HepG2 (cell line): ENCODE data around the gene TAPBP. TPM values are rescaled to one million over a fixed set of nuclear protein-coding genes. Genes with fewer than 3 reads are reported as not detected.

Experiments
- ATAD3A ChIP-seq: sonication (generic); formaldehyde crosslinking; IDR thresholded peaks from 2 replicates; pipeline ENCODE4 v1.4.0; 2020; ENCODE audit warnings: missing genetic modification reagents
- DMAP1 ChIP-seq: IDR thresholded peaks from 2 replicates; pipeline ENCODE4 v1.6.1; 2016
- ELF3 ChIP-seq: IDR thresholded peaks from 2 replicates; pipeline ENCODE4 v1.6.1; 2016; ENCODE audit warnings: missing genetic modification reagents, missing compliant biosample characterization
- FOXJ3 ChIP-seq: sonication (generic); formaldehyde crosslinking; IDR thresholded peaks from 2 replicates; pipeline ENCODE4 v1.4.0; 2020; ENCODE audit warnings: missing genetic modification reagents, mild to moderate bottlenecking, borderline replicate concordance
- GTF2F1 ChIP-seq: fragments of 150-350 bp; IDR thresholded peaks from 2 replicates; pipeline ENCODE4 v1.6.1; 2014; ENCODE audit warnings: low read length
- HMG20B ChIP-seq: conservative IDR thresholded peaks from 2 replicates; pipeline ENCODE4 v1.6.1; 2016; ENCODE audit warnings: missing genetic modification reagents, missing compliant biosample characterization
- KLF13 ChIP-seq: sonication (generic); formaldehyde crosslinking; IDR thresholded peaks from 2 replicates; pipeline ENCODE4 v1.4.0; 2020; ENCODE audit warnings: mild to moderate bottlenecking, missing genetic modification reagents
- NFYC ChIP-seq: IDR thresholded peaks from 2 replicates; pipeline ENCODE4 v1.6.1; 2016; ENCODE audit warnings: missing genetic modification reagents, missing compliant biosample characterization
- SRSF1 ChIP-seq: fragments of 200-400 bp; formaldehyde crosslinking; optimal IDR thresholded peaks from 2 replicates; pipeline ENCODE3; 2017; ENCODE audit warnings: mild to moderate bottlenecking, low read depth, low read length, moderate library complexity
- TMF1 ChIP-seq: sonication (generic); formaldehyde crosslinking; IDR thresholded peaks from 2 replicates; pipeline ENCODE4 v1.8.1; 2022; ENCODE audit warnings: low read depth, missing genetic modification reagents
- ZFP41 ChIP-seq: sonication (generic); formaldehyde crosslinking; IDR thresholded peaks from 2 replicates; pipeline ENCODE4 v1.4.0; 2020; ENCODE audit warnings: mild to moderate bottlenecking, missing genetic modification reagents, borderline replicate concordance
- ZMYM2 ChIP-seq: sonication (generic); formaldehyde crosslinking; IDR thresholded peaks from 2 replicates; pipeline ENCODE4 v1.8.0; 2022; ENCODE audit warnings: mild to moderate bottlenecking, missing genetic modification reagents
- ZNF101 ChIP-seq: sonication (generic); formaldehyde crosslinking; IDR thresholded peaks from 2 replicates; pipeline ENCODE4 v1.4.0; 2020; ENCODE audit warnings: mild to moderate bottlenecking, low read depth, missing genetic modification reagents, borderline replicate concordance
- ZNF235 ChIP-seq: sonication (generic); formaldehyde crosslinking; IDR thresholded peaks from 2 replicates; pipeline ENCODE4 v1.8.1; 2023; ENCODE audit warnings: mild to moderate bottlenecking, missing genetic modification reagents, borderline replicate concordance
- ZNF274 ChIP-seq: sonication (generic); formaldehyde crosslinking; IDR thresholded peaks from 2 replicates; pipeline ENCODE4 v1.5.1; 2020; ENCODE audit warnings: mild to moderate bottlenecking, missing genetic modification reagents
- ZNF326 ChIP-seq: sonication (generic); formaldehyde crosslinking; IDR thresholded peaks from 2 replicates; pipeline ENCODE4 v1.4.0; 2020; ENCODE audit warnings: missing genetic modification reagents, borderline replicate concordance
- ZNF331 ChIP-seq: sonication (generic); formaldehyde crosslinking; IDR thresholded peaks from 2 replicates; pipeline ENCODE4 v1.4.0; 2020; ENCODE audit warnings: missing genetic modification reagents
- ZSCAN30 ChIP-seq: sonication (generic); formaldehyde crosslinking; IDR thresholded peaks from 2 replicates; pipeline ENCODE4 v1.5.0; 2020; ENCODE audit warnings: mild to moderate bottlenecking, missing genetic modification reagents
- polyA plus RNA-seq, 8 experiments: library from polyadenylated mRNA; depleted of rRNA in 3 of 8; stranded (reverse) in 7 of 8; unstranded in 1 of 8; fragments of >200 nt; fragmentation: Illumina TruSeq in 4 of 8; extraction: Trizol in 4 of 8; gene quantifications; 2 replicates each; pipeline versions ENCODE4 v1.2.1 to v1.2.3, GENCODE V29; 2011 to 2016; ENCODE audit warnings: low read depth in 4 of 8, missing spikeins in 1 of 8, mixed read lengths in 1 of 8; ENCODE audit not compliant: insufficient read depth in 1 of 8
- total RNA-seq, 5 experiments: library from RNA; depleted of rRNA; stranded (reverse); fragments of >200 nt; fragmentation: Illumina TruSeq; extraction: Trizol; gene quantifications; 2 replicates each; pipeline ENCODE4 v1.2.3, GENCODE V29; 2016; ENCODE audit warnings: low read depth in 1 of 5
- TF ChIP-seq, protein P1 (sequence below): conservative IDR thresholded peaks from 2 replicates; pipeline ENCODE4 v1.6.1; 2018; ENCODE audit warnings: missing genetic modification reagents
- TF ChIP-seq, protein P2 (sequence below): sonication (generic); formaldehyde crosslinking; IDR thresholded peaks from 2 replicates; pipeline ENCODE4 v1.9.0; 2021; ENCODE audit warnings: missing genetic modification reagents, mild to moderate bottlenecking, borderline replicate concordance
- TF ChIP-seq, protein P3 (sequence below): sonication (generic); formaldehyde crosslinking; IDR thresholded peaks from 2 replicates; pipeline ENCODE4 v1.4.0; 2020; ENCODE audit warnings: low read depth, mild to moderate bottlenecking, missing genetic modification reagents
- TF ChIP-seq, protein P4 (sequence below): sonication (generic); formaldehyde crosslinking; IDR thresholded peaks from 2 replicates; pipeline ENCODE4 v1.8.1; 2022; ENCODE audit warnings: mild to moderate bottlenecking, missing genetic modification reagents
- TF ChIP-seq, protein P5 (sequence below): fragments of 450-650 bp; IDR thresholded peaks from 2 replicates; pipeline ENCODE4 v1.6.1; 2017

The TAPBP gene
- total and polyA plus RNA-seq, 2 of the 13 experiments (the other 11 are each of a cell fraction or from before 2014, with no cell fraction given): 27.4 to 32.3 TPM

DNA sequence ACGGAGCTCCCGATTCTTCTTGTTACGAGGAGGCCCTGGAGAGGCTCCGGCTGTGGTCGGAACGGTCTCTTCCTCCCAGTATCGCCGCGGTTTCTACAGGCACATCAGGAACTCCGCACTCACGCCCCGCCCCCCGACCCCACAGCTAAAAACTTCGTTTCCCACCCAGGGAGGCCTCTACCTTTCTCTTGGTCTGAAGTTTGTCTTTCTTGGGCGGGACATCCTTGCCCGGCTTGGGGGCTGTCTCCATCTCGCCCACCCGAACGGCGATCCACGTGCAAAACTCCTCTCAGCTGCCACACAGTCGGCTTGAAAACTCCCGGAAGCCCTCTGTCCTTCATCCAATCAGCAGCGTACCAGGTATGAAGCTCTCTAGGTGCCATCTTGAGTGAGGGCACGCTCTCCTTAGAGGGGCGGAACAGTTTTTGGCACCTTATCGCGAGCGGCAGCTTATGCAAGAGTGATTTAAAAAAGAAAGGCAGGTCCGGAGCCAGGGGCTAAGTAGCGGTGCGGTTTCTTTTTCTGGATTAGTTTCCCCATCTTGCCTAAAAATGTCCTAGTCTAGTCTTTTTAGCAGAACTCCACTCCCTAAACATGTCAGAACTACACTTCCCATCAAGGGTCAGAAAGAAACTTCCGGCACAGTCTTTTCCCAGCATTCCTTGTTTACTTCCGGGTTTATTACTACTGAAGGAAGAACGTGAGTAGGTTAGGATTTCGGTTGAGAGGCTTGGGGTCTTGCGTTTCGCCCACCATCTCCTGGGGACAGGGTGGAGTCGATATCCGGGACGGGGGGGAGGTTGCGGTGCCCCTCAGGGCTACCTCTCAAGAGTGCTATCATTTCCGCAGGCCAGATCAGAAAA, 24.7 kb downstream of the TAPBP start, which contains the start of the genes PFDN6 and WDR46 (continued):
- TF ChIP-seq KLF13 (CRISPR knock-in tag) (no peak), GTF2F1 (no peak), ZNF326 (no peak), DMAP1 (CRISPR knock-in tag) (peak; percentile 75), ZSCAN30 (CRISPR knock-in tag) (no peak), ATAD3A (no peak), ZNF331 (0 out of 2 replicates have a peak, but pooled peaks have one; percentile 0), ZFP41 (no peak), TMF1 (CRISPR knock-in tag) (no peak), NFYC (CRISPR knock-in tag) (peak; percentile 90), FOXJ3 (peak; percentile 61), ZNF235 (no peak), ZMYM2 (CRISPR knock-in tag) (no peak), HMG20B (CRISPR knock-in tag) (no peak), ZNF101 (CRISPR knock-in tag) (no peak), ZNF274 (CRISPR knock-in tag) (peak; percentile 27; the same call in 1 of the 2 replicates), ELF3 (peak; percentile 80), SRSF1 (no peak)
- TF ChIP-seq, protein P1, sequence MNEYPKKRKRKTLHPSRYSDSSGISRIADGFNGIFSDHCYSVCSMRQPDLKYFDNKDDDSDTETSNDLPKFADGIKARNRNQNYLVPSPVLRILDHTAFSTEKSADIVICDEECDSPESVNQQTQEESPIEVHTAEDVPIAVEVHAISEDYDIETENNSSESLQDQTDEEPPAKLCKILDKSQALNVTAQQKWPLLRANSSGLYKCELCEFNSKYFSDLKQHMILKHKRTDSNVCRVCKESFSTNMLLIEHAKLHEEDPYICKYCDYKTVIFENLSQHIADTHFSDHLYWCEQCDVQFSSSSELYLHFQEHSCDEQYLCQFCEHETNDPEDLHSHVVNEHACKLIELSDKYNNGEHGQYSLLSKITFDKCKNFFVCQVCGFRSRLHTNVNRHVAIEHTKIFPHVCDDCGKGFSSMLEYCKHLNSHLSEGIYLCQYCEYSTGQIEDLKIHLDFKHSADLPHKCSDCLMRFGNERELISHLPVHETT (CRISPR knock-in tag): no peak
- TF ChIP-seq, protein P2, sequence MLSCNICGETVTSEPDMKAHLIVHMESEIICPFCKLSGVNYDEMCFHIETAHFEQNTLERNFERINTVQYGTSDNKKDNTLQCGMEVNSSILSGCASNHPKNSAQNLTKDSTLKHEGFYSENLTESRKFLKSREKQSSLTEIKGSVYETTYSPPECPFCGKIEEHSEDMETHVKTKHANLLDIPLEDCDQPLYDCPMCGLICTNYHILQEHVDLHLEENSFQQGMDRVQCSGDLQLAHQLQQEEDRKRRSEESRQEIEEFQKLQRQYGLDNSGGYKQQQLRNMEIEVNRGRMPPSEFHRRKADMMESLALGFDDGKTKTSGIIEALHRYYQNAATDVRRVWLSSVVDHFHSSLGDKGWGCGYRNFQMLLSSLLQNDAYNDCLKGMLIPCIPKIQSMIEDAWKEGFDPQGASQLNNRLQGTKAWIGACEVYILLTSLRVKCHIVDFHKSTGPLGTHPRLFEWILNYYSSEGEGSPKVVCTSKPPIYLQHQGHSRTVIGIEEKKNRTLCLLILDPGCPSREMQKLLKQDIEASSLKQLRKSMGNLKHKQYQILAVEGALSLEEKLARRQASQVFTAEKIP (CRISPR knock-in tag): no peak
- TF ChIP-seq, protein P3, sequence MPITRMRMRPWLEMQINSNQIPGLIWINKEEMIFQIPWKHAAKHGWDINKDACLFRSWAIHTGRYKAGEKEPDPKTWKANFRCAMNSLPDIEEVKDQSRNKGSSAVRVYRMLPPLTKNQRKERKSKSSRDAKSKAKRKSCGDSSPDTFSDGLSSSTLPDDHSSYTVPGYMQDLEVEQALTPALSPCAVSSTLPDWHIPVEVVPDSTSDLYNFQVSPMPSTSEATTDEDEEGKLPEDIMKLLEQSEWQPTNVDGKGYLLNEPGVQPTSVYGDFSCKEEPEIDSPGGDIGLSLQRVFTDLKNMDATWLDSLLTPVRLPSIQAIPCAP (CRISPR knock-in tag): no peak
- TF ChIP-seq, protein P4, sequence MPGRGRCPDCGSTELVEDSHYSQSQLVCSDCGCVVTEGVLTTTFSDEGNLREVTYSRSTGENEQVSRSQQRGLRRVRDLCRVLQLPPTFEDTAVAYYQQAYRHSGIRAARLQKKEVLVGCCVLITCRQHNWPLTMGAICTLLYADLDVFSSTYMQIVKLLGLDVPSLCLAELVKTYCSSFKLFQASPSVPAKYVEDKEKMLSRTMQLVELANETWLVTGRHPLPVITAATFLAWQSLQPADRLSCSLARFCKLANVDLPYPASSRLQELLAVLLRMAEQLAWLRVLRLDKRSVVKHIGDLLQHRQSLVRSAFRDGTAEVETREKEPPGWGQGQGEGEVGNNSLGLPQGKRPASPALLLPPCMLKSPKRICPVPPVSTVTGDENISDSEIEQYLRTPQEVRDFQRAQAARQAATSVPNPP (CRISPR knock-in tag): no peak
- TF ChIP-seq, protein P5, sequence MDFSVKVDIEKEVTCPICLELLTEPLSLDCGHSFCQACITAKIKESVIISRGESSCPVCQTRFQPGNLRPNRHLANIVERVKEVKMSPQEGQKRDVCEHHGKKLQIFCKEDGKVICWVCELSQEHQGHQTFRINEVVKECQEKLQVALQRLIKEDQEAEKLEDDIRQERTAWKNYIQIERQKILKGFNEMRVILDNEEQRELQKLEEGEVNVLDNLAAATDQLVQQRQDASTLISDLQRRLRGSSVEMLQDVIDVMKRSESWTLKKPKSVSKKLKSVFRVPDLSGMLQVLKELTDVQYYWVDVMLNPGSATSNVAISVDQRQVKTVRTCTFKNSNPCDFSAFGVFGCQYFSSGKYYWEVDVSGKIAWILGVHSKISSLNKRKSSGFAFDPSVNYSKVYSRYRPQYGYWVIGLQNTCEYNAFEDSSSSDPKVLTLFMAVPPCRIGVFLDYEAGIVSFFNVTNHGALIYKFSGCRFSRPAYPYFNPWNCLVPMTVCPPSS: no peak
